Naive B cell (primary cell): ENCODE data around the gene GJA1. TPM values are rescaled to one million over a fixed set of nuclear protein-coding genes. Genes with fewer than 3 reads are reported as not detected.
"Not testable (repeated sequence)": the region's sequence is repeated elsewhere in the genome, so short reads cannot be mapped to it uniquely, and the experiment has no call there.

ENCODE experiments used
- ATAC-seq, 2 donors: fragments of 150-1000 bp; cut with Tn5 transposase; 2 replicates each; pipeline ENCODE4 v1.10.0; 2021; ENCODE audit warnings: low read depth in 2 of 2, mild to moderate bottlenecking in 2 of 2, moderate library complexity in 2 of 2
- DNase-seq: peaks from one replicate; pipeline ENCODE4 v3.0.0; 2022
- H3K27ac Mint-ChIP-seq, 6 donors: one replicate each; pipeline ENCODE4 v1.8.0; 2020 to 2022; ENCODE audit warnings: mild to moderate bottlenecking in 6 of 6, mixed read lengths in 6 of 6, moderate library complexity in 5 of 6, inconsistent platforms in 2 of 6
- H3K27me3 Mint-ChIP-seq, 3 donors: one replicate each; pipeline ENCODE4 v1.8.0; 2021 to 2022; ENCODE audit warnings: mixed read lengths in 3 of 3, mild to moderate bottlenecking in 1 of 3
- H3K36me3 Mint-ChIP-seq, 2 donors: one replicate each; pipeline ENCODE4 v1.8.0; 2020 to 2022; ENCODE audit warnings: mixed read lengths in 2 of 2, inconsistent platforms in 1 of 2, mild to moderate bottlenecking in 1 of 2
- H3K4me1 Mint-ChIP-seq, 3 donors: one replicate each; pipeline ENCODE4 v1.8.0; 2020 to 2022; ENCODE audit warnings: mixed read lengths in 3 of 3, inconsistent platforms in 1 of 3, mild to moderate bottlenecking in 1 of 3, moderate library complexity in 1 of 3
- H3K4me3 Mint-ChIP-seq, 8 donors: one replicate each; pipeline ENCODE4 v1.8.0; 2020 to 2022; ENCODE audit warnings: mild to moderate bottlenecking in 8 of 8, mixed read lengths in 8 of 8, moderate library complexity in 8 of 8, inconsistent platforms in 2 of 8
- H3K9me3 Mint-ChIP-seq, 7 donors: one replicate each; pipeline ENCODE4 v1.8.0; 2020 to 2022; ENCODE audit warnings: mixed read lengths in 7 of 7, mild to moderate bottlenecking in 5 of 7, inconsistent platforms in 2 of 7, moderate library complexity in 1 of 7
- polyA plus RNA-seq, 6 donors: library from polyadenylated mRNA; unstranded; fragments of 300-500 nt; fragmentation: Illumina TruSeq; gene quantifications; one replicate each; pipeline ENCODE4 v1.2.3, GENCODE V29; 2021; ENCODE audit warnings: low read depth in 6 of 6

Gene GJA1
- polyA plus RNA-seq, 6 donors from 2014 or later: not detected

DNA sequence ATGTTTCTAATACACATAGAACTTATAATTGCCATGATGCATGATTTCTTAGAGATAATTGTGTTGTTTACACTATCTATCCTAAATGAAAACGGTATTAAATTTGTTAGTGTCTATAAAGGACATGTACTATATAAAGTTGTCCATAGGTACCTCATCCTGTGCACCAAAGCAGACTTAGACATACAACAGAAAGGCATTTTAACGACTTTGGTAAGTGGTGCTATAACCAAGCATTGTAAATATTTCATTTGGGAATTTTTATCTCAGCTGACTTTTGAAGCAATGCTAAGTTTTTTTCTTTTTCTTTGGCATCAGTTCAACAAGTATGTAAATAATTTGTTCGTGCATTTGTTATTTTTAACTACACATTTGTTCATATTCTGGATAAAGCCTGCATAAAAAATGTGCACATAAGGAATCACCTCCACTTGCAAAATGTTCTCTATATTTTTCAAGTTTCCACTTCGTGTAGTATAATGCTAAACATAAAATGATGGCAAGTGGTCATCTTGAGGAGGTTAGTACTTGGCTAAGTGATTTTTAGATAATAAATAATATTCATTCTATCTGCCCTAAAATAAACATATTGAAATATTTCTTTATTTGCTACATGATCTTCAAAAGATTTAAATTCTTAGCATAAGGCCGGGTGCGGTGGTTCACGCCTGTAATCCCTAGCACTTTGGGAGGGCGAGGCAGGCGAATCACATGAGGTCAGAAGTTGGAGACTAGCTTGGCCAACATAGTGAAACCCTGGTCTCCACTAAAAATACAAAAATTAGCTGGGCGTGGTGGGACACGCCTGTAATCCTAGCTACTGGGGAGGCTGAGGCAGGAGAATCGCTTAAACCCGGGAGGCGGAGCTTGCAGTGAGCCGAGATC is 6.3 kb upstream of the GJA1 start:
- no peaks in the 10 kb centered on the region for H3K4me1 Mint-ChIP-seq
- peaks cover 0 to 3% (median 0%) of the 10 kb centered on the region in 7 donors for H3K9me3 Mint-ChIP-seq
- no peak overlapping the region for H3K4me3 Mint-ChIP-seq
- H3K27ac Mint-ChIP-seq: no peak overlapping the region
- DNase-seq (no peak), ATAC-seq (no peak)
- no peaks in the 10 kb centered on the region for H3K36me3 Mint-ChIP-seq
- peaks cover 0 to 8% (median 0%) of the 10 kb centered on the region in 3 donors for H3K27me3 Mint-ChIP-seq

DNA sequence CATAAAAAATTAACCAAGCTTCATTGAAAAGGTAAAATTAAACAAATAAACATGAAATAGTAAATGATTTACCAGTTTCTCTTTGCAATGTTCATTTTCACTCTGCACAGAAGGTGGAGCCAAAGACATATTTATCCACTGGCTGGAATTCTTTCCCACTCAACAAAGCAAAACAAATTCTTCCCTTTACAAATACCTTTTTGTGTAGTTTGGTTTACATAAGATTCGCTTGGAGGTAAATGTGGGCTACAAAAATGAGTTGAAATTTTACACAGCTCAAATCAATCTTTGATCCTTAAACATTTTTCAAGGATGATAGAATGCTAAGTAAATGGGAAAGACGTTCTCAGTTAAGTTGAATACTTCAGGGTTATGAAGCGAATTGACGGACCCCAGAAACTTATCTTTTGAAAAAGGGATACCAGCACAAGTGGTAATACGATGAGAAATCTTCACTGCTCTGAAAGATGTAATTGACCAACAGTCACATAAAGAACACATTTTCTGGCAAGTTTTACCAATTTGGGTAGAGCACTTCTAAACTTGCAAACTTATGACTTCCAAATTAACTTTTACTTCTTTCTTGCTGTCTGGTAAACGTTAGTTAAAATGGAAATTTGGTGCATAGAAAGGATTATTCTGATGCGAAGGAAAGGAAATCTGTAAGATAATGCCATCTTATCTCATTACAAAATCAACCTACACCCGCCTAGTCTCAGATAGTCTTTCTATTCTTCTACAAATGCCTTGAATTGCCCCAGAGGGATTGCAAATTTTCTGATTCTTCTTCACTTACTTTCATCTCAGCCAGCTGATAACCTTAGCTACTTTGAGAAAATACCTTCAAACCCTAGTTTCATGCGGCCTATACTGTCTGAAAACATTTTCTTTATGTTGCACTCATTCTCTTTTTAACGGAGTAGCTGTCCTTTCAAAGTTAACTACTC is 4.7 kb upstream of the GJA1 start:
- no peak overlapping the region for H3K27ac Mint-ChIP-seq
- no peak overlapping the region for H3K4me3 Mint-ChIP-seq
- H3K9me3 Mint-ChIP-seq: peaks cover 0 to 3% (median 0%) of the 10 kb centered on the region in 7 donors
- ATAC-seq (no peak), DNase-seq (no peak)
- H3K27me3 Mint-ChIP-seq: peaks cover 12 to 16% (median 15%) of the 10 kb centered on the region in 3 donors
- no peaks in the 10 kb centered on the region for H3K36me3 Mint-ChIP-seq
- H3K4me1 Mint-ChIP-seq: peaks cover 0 to 3% (median 0%) of the 10 kb centered on the region in 3 donors

DNA sequence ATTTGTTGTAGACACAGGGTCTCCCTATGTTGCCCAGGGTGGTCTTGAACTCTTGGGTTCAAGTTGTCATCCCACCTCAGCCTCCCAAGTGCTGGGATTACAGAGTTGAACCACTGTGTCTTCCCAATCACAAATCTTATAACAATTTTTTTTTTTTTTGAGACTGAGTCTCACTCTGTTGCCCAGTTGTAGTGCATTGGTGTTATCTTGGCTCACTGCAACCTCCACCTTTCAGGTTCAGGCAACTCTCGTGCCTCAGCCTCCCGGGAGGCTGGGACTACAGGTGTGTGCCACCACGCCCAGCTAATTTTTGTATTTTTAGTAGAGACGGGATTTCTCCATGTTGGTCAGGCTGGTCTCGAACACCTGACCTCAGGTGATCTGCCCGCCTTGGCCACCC is 3.7 kb upstream of the GJA1 start:
- H3K9me3 Mint-ChIP-seq, H3K4me3 Mint-ChIP-seq, H3K36me3 Mint-ChIP-seq, DNase-seq, H3K27ac Mint-ChIP-seq, ATAC-seq: not testable (repeated sequence)
- Mint-ChIP-seq H3K4me1 (peaks cover 0 to 10% (median under 1%) of the 10 kb centered on the region in 3 donors), H3K27me3 (peaks cover 18 to 24% (median 22%) of the 10 kb centered on the region in 3 donors)

DNA sequence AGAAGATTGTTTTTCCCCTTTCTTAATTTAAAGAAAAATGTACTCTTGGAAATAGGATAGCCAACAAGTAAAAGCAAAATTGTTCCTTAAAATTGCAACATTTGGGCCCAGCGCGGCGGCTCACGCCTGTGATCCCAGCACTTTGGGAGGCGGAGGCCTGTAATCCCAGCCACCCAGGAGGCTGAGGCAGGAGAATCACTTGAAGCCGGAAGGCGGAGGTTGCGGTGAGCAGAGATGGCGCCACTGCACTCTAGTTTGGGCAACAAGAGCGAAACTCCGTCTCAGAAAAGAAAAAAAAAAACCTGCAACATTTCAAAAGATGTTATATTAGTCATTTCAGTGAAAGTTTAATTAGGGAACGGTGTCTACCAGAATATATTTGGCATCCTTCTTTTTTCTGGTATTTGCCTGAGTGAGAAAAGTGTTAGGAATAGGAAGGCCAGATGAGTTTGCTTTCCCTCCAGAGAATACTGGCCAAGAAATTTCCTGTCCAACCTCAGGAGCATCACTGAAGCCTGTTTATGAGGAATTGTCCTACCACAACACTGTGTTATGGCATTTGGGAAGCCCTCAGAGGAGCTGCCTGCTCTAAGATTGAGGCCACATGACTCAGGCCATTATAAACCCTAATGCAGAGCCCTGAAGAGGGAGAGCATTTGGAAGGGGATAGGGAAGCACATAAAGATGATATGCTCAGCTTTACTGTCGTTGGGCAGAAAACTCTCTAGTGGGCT is 1.2 kb upstream of the GJA1 start:
- DNase-seq (no peak), ATAC-seq (no peak)
- H3K36me3 Mint-ChIP-seq: no peaks in the 10 kb centered on the region
- peaks cover 10 to 25% (median 16%) of the 10 kb centered on the region in 3 donors for H3K4me1 Mint-ChIP-seq
- H3K27me3 Mint-ChIP-seq: peaks cover 32 to 41% (median 39%) of the 10 kb centered on the region in 3 donors
- no peak overlapping the region for H3K4me3 Mint-ChIP-seq
- H3K27ac Mint-ChIP-seq: no peak overlapping the region
- H3K9me3 Mint-ChIP-seq: peaks cover 0 to 3% (median 0%) of the 10 kb centered on the region in 7 donors

DNA sequence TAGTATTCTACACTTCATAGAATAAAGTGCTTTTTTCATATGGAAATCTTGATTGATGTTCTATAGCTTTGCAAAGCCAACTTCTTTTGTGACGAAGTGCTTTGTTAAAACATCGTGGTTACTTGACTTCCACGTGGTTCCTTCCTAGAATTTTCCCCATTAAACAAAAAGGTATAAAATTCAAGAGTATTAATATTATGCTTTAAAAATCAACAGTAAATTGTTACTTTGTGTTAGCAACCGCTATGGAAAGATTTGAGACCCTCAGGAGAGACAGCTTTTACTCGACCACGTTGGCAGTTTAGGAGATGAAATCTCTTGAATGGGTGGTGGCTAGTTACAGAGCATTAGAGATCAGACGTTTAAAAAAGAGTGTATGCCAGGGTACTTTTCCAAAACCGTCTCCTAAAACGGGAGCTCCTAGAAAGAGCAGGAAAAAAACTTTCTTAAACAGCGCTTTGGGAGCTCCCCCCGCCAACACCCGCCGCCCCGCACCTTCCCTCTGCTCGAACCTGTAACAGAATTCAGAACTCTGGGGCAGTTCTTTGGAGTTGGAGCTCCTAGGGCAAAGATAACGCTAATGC is 920 bp downstream of the GJA1 start:
- Mint-ChIP-seq H3K36me3 (no peaks in the 10 kb centered on the region), H3K27me3 (peaks cover 44 to 54% (median 53%) of the 10 kb centered on the region in 3 donors), H3K4me1 (peaks cover 10 to 25% (median 16%) of the 10 kb centered on the region in 3 donors), H3K27ac (no peak overlapping the region), H3K9me3 (peaks cover 0 to 2% (median 0%) of the 10 kb centered on the region in 7 donors), H3K4me3 (peak overlapping the region; percentile 68 to 92 (median 82))
- DNase-seq (no peak), ATAC-seq (no peak)

DNA sequence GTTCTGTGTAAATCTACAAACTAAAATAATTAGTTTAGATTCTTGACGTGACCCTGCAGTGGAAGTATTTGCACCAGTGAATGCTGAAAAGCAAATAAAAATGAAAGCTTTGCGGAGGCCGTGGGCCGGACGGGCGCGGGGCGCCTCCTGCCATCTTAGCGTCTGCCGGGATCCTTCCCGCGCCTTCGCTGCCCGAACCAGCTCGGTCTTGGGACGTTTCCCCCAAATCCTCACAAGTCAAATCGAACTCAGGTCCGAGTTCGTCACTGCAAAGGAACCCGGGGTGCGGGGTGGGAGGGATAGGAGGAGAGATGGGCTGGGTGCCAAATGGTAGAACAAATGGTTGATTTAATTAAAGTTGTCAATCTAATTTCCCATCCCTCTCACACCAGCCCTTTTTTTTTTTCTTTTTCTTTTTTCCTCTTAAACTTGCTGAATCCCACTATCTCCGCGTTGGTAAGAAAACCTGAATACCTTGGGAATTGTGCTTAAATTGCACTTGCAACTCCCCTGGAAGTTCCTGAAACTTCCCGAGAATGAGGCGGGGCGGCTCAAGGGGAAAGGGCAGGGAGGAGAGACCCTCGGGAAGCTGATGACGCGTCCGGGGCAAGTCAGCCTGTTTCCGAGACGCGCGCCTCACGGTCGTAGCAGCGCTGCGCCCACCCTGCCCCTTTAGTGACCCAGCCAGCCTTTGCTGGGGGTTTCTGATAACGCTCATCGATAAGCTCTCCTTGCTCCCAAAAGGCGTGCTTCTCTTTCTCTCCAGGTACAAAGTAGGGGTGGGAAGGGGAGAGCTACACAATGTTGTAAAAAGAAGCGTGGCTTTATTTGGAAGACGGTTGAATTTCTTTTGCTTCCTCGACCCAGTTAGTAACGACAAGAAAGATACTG is 1.8 kb downstream of the GJA1 start:
- H3K27ac Mint-ChIP-seq: peak overlapping the region in 1 of 6 donors; percentile 6
- peaks cover 10 to 25% (median 16%) of the 10 kb centered on the region in 3 donors for H3K4me1 Mint-ChIP-seq
- DNase-seq: no peak
- peak overlapping the region; percentile 68 to 92 (median 82) for H3K4me3 Mint-ChIP-seq
- peaks cover 48 to 60% (median 57%) of the 10 kb centered on the region in 3 donors for H3K27me3 Mint-ChIP-seq
- no peak for ATAC-seq
- H3K36me3 Mint-ChIP-seq: no peaks in the 10 kb centered on the region
- H3K9me3 Mint-ChIP-seq: peaks cover 0 to 2% (median 0%) of the 10 kb centered on the region in 7 donors

DNA sequence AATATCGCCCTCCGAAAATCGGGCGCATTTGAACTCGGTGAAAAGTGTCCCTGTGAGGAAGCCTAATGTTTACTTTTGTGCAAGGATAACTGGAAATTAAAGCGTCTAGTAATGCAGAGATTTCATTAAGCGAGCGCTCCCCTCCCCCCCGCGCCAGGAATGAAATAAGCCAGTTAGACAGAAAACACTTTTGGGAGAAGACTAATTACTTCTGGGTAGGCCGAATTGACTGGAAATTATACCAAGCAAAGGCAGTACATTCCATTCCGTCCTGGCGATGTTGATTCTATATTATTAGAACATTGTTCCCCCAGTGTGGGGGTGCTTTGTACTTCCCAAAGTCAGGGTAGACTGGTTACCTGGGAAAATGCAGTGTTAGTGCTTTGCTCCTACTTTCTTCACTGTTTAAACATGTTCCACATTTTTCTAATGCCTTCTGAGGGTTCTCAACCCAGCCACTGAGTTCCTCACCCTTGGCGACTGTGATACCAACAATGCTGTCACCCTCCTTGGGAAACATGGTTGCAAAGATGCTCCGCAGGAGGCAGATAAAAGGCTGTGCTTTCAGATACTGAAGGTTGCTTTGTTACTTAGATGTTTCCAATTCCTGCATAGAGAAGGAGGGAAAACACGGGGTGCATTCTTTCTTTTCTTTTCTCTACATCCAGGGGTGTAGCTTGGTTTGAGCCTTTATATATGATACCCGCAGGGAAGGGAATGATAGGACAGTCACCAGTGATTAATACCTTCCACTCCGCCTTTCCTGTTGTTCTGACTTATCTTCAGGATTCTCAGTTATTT is 2.6 kb downstream of the GJA1 start:
- ATAC-seq: no peak
- H3K36me3 Mint-ChIP-seq: no peaks in the 10 kb centered on the region
- peak overlapping the region; percentile 68 to 92 (median 82) for H3K4me3 Mint-ChIP-seq
- peak overlapping the region in 1 of 6 donors; percentile 6 for H3K27ac Mint-ChIP-seq
- H3K9me3 Mint-ChIP-seq: no peaks in the 10 kb centered on the region
- H3K27me3 Mint-ChIP-seq: peaks cover 48 to 60% (median 52%) of the 10 kb centered on the region in 3 donors
- no peak for DNase-seq
- H3K4me1 Mint-ChIP-seq: peaks cover 10 to 25% (median 16%) of the 10 kb centered on the region in 3 donors

DNA sequence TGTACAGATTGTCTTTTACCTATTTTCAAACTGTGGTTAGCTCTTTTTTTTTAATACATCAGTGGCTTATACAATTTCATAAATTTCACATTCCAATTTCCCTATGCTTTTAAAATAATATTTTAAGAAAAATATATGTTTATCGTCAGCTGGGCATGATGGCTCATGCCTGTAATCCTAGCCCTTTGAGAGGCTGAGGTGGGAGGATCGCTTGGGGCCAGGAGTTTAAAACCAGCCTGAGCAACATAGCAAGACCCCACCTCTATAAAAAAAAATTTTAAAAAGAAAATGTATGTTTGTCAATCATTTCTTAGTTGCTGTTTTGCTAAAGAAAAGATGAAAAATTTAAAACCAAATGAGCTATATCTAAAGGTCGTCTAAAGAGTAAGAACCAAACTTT is 3.4 kb downstream of the GJA1 start:
- Mint-ChIP-seq H3K9me3 (no peaks in the 10 kb centered on the region), H3K27ac (no peak overlapping the region), H3K4me3 (no peak overlapping the region), H3K27me3 (peaks cover 51 to 60% (median 52%) of the 10 kb centered on the region in 3 donors), H3K36me3 (no peaks in the 10 kb centered on the region), H3K4me1 (peaks cover 10 to 25% (median 16%) of the 10 kb centered on the region in 3 donors)
- ATAC-seq (no peak), DNase-seq (no peak)

DNA sequence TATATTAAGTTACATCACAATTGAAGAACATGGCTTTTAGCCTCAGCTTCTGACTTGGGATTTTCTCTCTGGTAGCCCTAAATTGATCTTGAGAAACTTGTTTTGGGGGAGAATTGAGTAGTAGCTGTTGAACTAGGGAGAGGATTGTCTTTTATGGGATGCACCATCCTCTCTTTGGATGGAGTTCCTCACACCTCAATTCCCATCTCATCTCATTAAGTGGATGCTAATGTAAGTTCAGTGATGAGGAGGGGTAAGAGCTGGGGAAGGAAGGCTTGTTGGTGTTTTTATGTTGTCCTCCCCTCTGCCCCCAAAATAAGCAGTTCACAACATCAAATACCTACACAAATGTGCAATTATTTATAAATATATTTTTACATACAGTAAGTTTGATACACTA is 4.0 kb downstream of the GJA1 start:
- DNase-seq (no peak), ATAC-seq (no peak)
- no peak overlapping the region for H3K27ac Mint-ChIP-seq
- no peaks in the 10 kb centered on the region for H3K9me3 Mint-ChIP-seq
- H3K27me3 Mint-ChIP-seq: peaks cover 52 to 56% (median 54%) of the 10 kb centered on the region in 3 donors
- peaks cover 10 to 25% (median 16%) of the 10 kb centered on the region in 3 donors for H3K4me1 Mint-ChIP-seq
- H3K4me3 Mint-ChIP-seq: no peak overlapping the region
- no peaks in the 10 kb centered on the region for H3K36me3 Mint-ChIP-seq

DNA sequence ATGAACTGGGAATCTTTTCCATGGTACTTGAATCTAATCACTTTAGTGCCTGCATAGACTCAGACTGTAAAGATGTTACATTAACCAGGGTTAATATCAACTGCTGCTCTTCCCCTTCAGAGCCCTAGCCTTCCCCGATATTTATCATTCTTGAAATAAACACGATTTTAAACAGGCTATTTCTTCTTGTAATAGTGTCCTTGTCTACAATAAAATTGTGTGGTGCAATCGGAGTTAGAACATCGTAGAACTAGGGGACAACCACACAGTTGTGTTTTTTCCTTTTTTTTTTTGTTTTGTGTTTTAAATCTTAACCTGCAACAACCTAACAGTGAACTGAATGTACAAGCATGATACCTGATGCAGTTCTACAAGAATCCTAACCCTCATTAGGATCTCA is 4.5 kb downstream of the GJA1 start:
- Mint-ChIP-seq H3K4me3 (no peak overlapping the region), H3K36me3 (no peaks in the 10 kb centered on the region), H3K4me1 (peaks cover 10 to 25% (median 16%) of the 10 kb centered on the region in 3 donors), H3K27ac (no peak overlapping the region), H3K27me3 (peaks cover 49 to 52% (median 51%) of the 10 kb centered on the region in 3 donors), H3K9me3 (peaks cover 0 to 1% (median 0%) of the 10 kb centered on the region in 7 donors)
- DNase-seq (no peak), ATAC-seq (no peak)

DNA sequence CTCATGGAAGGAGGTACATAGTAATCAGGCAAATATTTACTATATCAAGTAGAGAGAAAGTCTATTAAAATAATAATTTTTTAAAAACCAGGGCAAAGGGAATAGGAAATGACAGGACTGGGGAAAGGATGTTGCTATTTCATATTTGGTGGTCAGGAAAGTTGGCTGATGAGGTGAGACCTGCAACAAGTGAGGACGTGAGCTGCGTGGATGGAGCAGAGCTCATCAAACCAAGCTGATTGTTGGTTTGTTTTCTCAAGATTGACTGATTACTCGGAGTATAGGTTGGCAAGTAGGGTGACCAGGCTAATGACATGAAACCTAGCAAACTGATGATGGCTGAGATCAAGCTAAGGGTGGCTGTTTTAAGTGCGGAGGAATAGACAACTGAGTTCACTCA is 6.0 kb downstream of the GJA1 start:
- no peak for DNase-seq
- H3K36me3 Mint-ChIP-seq: no peaks in the 10 kb centered on the region
- H3K27me3 Mint-ChIP-seq: peaks cover 39 to 41% (median 40%) of the 10 kb centered on the region in 3 donors
- ATAC-seq: no peak
- H3K4me3 Mint-ChIP-seq: no peak overlapping the region
- peaks cover 0 to 1% (median 0%) of the 10 kb centered on the region in 7 donors for H3K9me3 Mint-ChIP-seq
- H3K4me1 Mint-ChIP-seq: peaks cover 10 to 18% (median 16%) of the 10 kb centered on the region in 3 donors
- H3K27ac Mint-ChIP-seq: no peak overlapping the region
